Measurements from ENCODE around the gene SNAP23.

The SNAP23 gene

GRCh38 chr15:42495361-42496212 is at the start of gene SNAP23:
TSS of gene SNAP23 (plus strand) at chr15:42495634. CDS start at chr15:42511847, 16,213 bp downstream.
- peak; percentile 97 for DNase-seq (ENCODE audit: low read depth)

DNA sequence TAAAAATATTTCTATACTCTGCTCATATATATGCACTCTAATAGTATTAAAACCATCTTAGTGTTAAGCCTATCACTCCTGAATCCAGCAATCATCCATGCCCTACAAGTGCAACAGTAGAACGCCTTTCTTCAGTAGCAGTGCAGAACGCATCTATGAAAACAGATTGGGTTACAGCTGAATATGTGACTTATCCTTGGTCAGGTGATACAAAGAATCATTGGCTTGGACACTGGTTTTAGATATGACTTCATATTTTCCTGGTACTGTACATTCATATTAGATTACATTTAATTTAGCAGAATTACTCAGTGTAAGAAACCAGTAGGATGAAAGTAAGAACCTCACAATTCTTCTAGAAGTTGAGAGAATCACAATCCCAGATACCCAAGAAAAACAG is 47.8 kb upstream of the SNAP23 start:
- no peak for DNase-seq (ENCODE audit: low read depth)

- DNase-seq (ENCODE audit: low read depth) = no peak
Observed at GRCh38 chr15:42448281-42448680, 47.2 kb upstream of the SNAP23 start.

DNA sequence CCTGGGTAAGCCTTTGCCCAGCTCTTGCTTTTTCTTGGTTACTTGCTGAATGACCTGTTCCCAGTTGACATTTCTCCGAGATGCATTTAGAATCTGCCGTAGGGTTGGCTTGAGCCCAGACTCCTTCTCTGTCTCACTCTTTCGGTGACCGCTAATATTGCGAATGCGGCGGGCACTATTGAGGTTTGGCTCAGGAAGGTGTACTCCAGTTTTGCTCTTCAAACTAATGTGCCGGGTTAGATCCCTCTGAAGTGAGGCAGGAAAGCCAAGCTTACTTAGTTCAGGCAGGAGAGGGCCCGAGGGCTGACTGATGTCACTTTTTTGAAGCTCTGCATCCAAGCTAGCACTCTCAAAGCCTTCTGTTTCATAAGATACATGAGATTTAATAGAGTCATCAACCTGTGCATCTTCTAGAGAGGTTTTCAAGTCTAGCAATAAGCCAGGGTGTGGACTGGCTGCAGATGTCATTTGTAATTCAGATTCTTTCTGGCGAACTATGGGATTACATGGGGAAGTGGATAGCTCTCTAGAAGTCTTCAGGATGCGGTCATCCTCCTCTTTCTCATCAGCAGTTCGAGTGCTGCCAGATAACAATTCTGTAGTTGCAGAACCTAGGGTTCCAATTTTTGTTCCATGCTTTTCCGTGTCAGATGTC is 45.5 kb upstream of the SNAP23 start:
- no peak for DNase-seq (ENCODE audit: low read depth)

GRCh38 chr15:42450425-42450790 is 45.0 kb upstream of the SNAP23 start:
- no peak for DNase-seq (ENCODE audit: low read depth)

DNA sequence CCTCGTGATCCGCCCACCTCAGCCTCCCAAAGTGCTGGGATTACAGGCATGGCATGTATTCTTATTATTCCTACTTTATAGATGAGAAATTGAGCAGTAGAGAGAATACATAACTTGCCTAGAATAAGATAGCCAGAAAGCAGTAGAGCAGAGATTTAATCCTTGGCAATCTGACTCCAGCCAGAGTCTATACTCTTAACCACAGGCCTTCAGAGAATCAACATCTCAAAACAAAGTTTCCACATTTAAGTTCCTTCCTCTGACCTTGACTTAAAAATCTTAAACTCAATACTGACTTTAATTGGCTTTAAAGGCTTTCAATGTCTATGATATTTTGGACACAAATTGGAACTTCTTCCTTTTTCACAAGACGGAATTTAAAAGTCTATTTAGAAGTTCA is 41.6 kb upstream of the SNAP23 start:
- no peak for DNase-seq (ENCODE audit: low read depth)

DNA sequence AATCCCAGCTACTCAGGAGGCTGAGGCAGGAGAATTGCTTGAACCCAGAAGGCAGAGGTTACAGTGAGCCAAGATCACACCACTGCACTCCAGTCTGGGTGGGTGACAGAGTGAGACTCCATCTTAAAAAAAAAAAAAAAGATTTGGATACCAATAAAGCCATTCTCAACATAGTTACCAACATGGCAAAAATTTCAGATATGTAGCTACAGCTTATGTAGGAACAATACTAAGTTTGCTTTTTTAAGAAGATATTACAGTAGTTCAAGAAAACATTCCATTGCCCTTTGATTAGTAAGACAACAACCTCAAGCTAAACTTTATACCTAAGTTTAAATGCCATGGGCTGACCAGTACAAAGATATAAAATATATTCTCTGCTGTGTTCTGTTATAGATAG is 38.9 kb upstream of the SNAP23 start:
- peak; percentile 34 for DNase-seq (ENCODE audit: low read depth)

- peak; percentile 43 for DNase-seq (ENCODE audit: low read depth)
Observed at GRCh38 chr15:42456971-42457370, 38.5 kb upstream of the SNAP23 start.

DNA sequence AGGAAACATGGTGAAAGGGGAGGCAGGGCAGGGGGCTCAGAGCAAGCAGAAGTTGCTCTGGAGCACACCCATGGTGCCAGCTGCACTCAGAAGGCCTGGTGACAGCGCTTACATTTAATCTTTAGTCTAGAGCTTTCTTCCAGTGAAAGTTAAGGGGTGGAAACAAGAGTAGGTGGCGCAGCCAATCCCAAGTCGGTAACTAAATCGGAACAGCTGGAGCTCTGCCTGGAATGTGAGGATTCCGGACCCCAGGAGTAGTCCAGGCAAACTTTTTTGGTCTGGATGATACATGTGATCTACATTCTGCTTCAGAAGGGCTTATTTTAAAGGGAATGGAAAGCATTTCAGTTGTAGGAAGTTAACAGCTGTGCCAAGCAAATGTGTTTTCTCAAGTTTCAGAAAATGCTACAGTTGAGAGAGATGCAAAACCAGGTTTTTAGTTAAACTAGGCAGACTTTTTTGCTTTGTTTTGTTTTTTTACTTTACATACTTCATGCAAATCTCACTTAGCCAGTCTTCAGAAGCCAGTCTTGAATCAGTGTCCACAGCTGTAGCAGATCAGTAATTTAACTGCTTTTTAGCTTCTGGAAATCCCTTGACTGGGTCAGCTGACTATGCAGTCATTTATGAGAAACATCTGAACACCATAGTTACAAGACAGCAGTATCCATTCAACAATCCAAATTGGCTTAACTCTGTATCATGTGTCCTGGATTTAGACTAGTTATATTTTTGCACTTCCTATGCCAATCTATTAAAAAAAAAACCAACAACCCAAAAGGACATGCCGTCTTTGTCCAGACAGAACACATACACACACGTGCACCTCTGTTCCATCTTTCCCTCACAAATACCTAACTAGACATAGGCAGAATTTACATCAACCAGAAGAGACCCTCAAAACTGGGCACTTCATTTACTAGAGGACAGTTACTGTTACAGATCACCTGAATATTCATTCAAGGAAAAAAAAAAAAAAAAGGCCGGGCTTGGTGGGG is 37.7 kb upstream of the SNAP23 start:
- peak; percentile 96 for DNase-seq (ENCODE audit: low read depth)

DNA sequence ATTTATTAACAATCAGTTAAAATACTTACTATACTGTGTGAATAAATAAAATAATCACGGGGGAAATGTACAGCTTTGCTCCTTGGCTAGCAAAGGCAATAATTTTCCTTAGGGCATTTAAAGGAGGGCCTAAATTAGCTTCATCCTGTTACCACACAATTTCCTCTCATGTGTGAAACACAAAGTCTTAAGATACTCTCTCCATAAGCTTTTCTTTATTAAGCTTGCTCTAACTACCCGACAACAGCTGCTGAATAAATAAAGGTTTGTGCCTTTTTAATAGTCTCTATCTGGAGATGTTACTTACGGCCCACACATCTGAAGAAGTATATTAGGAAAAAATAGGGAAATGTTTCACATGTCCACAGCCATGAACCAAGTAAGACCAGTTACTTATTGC is 34.2 kb upstream of the SNAP23 start:
- no peak for DNase-seq (ENCODE audit: low read depth)

DNA sequence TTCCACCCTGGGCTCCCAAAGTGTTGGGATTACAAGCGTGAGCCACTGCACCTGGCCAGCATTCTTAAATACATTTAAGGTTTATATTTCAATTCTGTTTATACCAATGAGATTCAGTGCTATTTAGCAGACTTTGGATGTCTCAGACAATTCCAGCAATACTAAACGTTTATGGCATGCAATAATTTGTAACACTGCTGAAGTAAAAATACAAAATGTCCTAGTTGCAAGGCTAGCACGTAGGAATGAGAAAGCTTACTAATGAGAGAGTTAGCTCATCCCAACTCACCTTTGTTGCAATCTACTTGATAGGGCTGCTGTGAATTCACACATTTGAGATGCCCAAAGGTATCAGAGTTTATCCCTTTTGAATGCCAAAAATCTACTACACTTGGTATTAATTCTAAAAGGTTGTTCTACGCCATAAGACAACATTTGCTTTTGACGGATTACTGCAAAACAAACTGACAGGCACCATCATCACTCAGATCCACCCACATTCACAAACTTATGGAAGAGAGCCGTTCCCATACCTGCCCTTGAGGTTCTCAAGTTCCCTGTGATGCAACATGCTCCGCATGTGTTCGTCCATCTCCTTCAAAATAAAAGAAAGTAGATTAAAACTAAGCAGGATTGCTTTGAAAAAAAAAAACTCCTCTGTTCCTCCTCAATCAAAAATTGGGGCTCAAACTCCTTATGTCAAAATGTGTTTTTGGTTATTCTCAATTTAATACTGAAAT is 29.7 kb upstream of the SNAP23 start:
- no peak for DNase-seq (ENCODE audit: low read depth)

- DNase-seq (ENCODE audit: low read depth) = no peak
Observed at GRCh38 chr15:42471002-42471401, 24.4 kb upstream of the SNAP23 start.

GRCh38 chr15:42474827-42475226 is 20.6 kb upstream of the SNAP23 start:
- DNase-seq (ENCODE audit: low read depth) = peak; percentile 11

DNA sequence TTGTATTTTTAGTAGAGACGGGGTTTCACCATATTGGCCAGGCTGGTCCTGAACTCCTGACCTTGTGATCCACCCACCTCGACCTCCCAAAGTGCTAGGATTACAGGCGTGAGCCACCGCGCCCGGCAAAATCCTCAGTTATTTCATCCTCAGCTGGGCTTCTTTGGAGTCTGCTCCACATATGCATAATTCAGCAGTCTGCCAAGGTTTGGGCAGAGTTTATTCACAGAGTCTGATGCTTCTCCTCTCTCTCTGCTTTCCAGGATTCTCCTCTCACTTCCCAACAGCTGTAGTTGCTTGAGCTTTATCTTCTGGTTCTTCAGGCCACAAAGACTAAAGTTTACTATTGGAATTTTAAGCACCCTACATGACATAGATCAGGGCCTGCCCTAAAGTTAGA is 12.7 kb upstream of the SNAP23 start:
- DNase-seq (ENCODE audit: low read depth) = no peak

GRCh38 chr15:42483677-42484076 is 11.8 kb upstream of the SNAP23 start:
- DNase-seq (ENCODE audit: low read depth) = no peak

DNA sequence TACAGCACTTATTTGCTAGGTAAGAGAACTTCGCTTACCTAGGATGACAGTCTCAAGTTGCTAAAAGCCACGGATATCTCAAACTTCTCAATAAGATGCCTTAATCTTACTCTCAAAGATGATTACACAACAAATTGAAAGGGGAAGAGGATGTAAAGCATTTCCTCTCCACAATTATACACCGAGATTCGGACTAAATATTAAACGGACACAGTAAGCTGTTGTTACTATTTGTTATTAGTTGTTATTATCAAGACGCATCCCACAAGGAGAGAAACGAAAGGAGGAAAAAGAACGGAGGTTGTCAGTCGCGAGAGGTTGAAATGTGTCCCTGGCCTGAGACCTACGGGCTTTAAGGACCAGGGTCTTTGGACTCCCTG is 5.2 kb upstream of the SNAP23 start:
- DNase-seq (ENCODE audit: low read depth) = peak; percentile 21

GRCh38 chr15:42490671-42491538 is 4.5 kb upstream of the SNAP23 start, which contains the start of gene ZNF106:
TSS of gene ZNF106 (minus strand) at chr15:42491141. CDS start at chr15:42472289, 18,852 bp downstream.
- DNase-seq (ENCODE audit: low read depth) = peak; percentile 92

- peak; percentile 82 for DNase-seq (ENCODE audit: low read depth)
Observed at GRCh38 chr15:42491539-42492225, 3.8 kb upstream of the SNAP23 start.

GRCh38 chr15:42493679-42494078 is 1.8 kb upstream of the SNAP23 start:
- no peak for DNase-seq (ENCODE audit: low read depth)

DNA sequence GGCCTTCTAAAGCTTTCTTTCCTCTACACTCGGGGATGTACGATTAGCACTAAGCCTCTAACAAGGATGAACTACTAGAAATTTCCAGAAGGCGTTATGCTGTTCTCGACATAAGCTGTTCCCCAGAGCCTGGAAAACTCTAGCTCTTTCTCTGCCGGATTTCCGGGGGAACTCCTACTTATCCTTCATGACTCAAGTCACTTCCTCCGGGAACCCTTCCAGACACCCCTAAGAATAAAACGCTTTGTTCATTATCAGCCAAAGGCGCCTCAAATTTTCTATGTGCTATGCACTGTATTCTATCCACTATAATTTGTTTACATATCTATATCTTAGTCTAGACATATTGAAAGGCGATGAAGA is 455 bp upstream of the SNAP23 start:
- DNase-seq (ENCODE audit: low read depth) = peak; percentile 81

Data from EH (cell line).